Measurements from ENCODE around the gene CHRNA10. TPM values are rescaled to one million over a fixed set of nuclear protein-coding genes. Genes with fewer than 3 reads are reported as not detected.

Gene CHRNA10
- total and polyA plus RNA-seq, 4 donors: 0.10 to 1.7 (median 0.36) TPM

GRCh38 chr11:3641701-3642070 lies 29.5 kb downstream of the CHRNA10 start, which contains the start of gene ART5:
ART5 (minus strand) TSS chr11:3641992; CDS start chr11:3641862, 130 bp downstream.
- DNase-seq (ENCODE audit: low spot score): no peak
- H3K4me1 ChIP-seq (ENCODE audit: control insufficient read depth in 4 of 4, insufficient read depth in 4 of 4, low read length in 3 of 4): peaks cover 6 to 20% (median 9%) of the 10 kb centered on the region in 4 donors
- peak within 1 kb of the TSS in 1 of 2 donors; percentile 68 for H3K9ac ChIP-seq (ENCODE audit: low read depth in 1 of 2, low read length in 2 of 2)
- no peaks in the 10 kb centered on the region for H3K36me3 ChIP-seq (ENCODE audit: control insufficient read depth in 4 of 4, insufficient read depth in 3 of 4, low read depth in 1 of 4, low read length in 3 of 4)
- H3K27me3 ChIP-seq (ENCODE audit: control insufficient read depth in 4 of 4, insufficient read depth in 4 of 4, low read length in 3 of 4): no peaks in the 10 kb centered on the region
- H3K9me3 ChIP-seq (ENCODE audit: control insufficient read depth in 4 of 4, low read length in 3 of 4): no peaks in the 10 kb centered on the region
- H3K4me3 ChIP-seq (ENCODE audit: low read depth in 1 of 3, low read length in 3 of 3): peak within 1 kb of the TSS; percentile 49 to 62 (median 55)
- H3K27ac ChIP-seq (ENCODE audit: low read depth in 1 of 2, low read length in 2 of 2): no peak within 1 kb of the TSS
- WGBS: 34% methylated on average over 21 of the region's 21 CpGs
- TF ChIP-seq ATF3 (IDR thresholded peaks at IDR 0.05): no peak
- TF ChIP-seq RAD21 (IDR thresholded peaks at IDR 0.05): no peak
- no peak for TF ChIP-seq YY1 (IDR thresholded peaks at IDR 0.05)
- no peak for TF ChIP-seq ZBTB33 (IDR thresholded peaks at IDR 0.05)
- no peak for TF ChIP-seq GABPA (IDR thresholded peaks at IDR 0.05 in 1 of 2, conservative IDR thresholded peaks at IDR 0.05 in 1 of 2)

- H3K4me3 ChIP-seq (ENCODE audit: low read depth in 1 of 3, low read length in 3 of 3): no peak overlapping the region
- no peak overlapping the region for H3K9ac ChIP-seq (ENCODE audit: low read depth in 1 of 2, low read length in 2 of 2)
- H3K27ac ChIP-seq (ENCODE audit: low read depth in 1 of 2, low read length in 2 of 2): no peak overlapping the region
- H3K4me1 ChIP-seq (ENCODE audit: control insufficient read depth in 4 of 4, insufficient read depth in 4 of 4, low read length in 3 of 4): peaks cover 6 to 20% (median 9%) of the 10 kb centered on the region in 4 donors
- H3K9me3 ChIP-seq (ENCODE audit: control insufficient read depth in 4 of 4, low read length in 3 of 4): no peaks in the 10 kb centered on the region
- WGBS: 62% methylated on average over 8 of the region's 8 CpGs
- no peaks in the 10 kb centered on the region for H3K36me3 ChIP-seq (ENCODE audit: control insufficient read depth in 4 of 4, insufficient read depth in 3 of 4, low read depth in 1 of 4, low read length in 3 of 4)
- TF ChIP-seq HNF4A (conservative IDR thresholded peaks at IDR 0.05) (no peak), MAX (IDR thresholded peaks at IDR 0.05) (no peak), RAD21 (IDR thresholded peaks at IDR 0.05) (no peak), SP1 (IDR thresholded peaks at IDR 0.05) (no peak), JUND (IDR thresholded peaks at IDR 0.05) (no peak), TAF1 (conservative IDR thresholded peaks at IDR 0.05) (no peak)
- no peaks in the 10 kb centered on the region for H3K27me3 ChIP-seq (ENCODE audit: control insufficient read depth in 4 of 4, insufficient read depth in 4 of 4, low read length in 3 of 4)
- peak; percentile 29 for DNase-seq (ENCODE audit: low spot score)
Observed at GRCh38 chr11:3641191-3641590, 30.0 kb downstream of the CHRNA10 start.

- Histone ChIP-seq H3K27me3 (ENCODE audit: control insufficient read depth in 4 of 4, insufficient read depth in 4 of 4, low read length in 3 of 4) (no peaks in the 10 kb centered on the region), H3K4me1 (ENCODE audit: control insufficient read depth in 4 of 4, insufficient read depth in 4 of 4, low read length in 3 of 4) (peaks cover 6 to 19% (median 9%) of the 10 kb centered on the region in 4 donors), H3K36me3 (ENCODE audit: control insufficient read depth in 4 of 4, insufficient read depth in 3 of 4, low read depth in 1 of 4, low read length in 3 of 4) (no peaks in the 10 kb centered on the region), H3K4me3 (ENCODE audit: low read depth in 1 of 3, low read length in 3 of 3) (no peak overlapping the region), H3K9ac (ENCODE audit: low read depth in 1 of 2, low read length in 2 of 2) (no peak overlapping the region), H3K9me3 (ENCODE audit: control insufficient read depth in 4 of 4, low read length in 3 of 4) (no peaks in the 10 kb centered on the region), H3K27ac (ENCODE audit: low read depth in 1 of 2, low read length in 2 of 2) (no peak overlapping the region)
- 97% methylated on average over 14 of the region's 14 CpGs for WGBS
- no peak for TF ChIP-seq MAX (IDR thresholded peaks at IDR 0.05)
- TF ChIP-seq EGR1 (IDR thresholded peaks at IDR 0.05; ENCODE audit: low read depth in 2 of 2): no peak
- TF ChIP-seq HNF4G (IDR thresholded peaks at IDR 0.05): no peak
- no peak for TF ChIP-seq ZBTB33 (IDR thresholded peaks at IDR 0.05)
- TF ChIP-seq CTCF (IDR thresholded peaks at IDR 0.05; ENCODE audit: low read depth, low read length, missing input control): no peak
- no peak for TF ChIP-seq GABPA (IDR thresholded peaks at IDR 0.05 in 1 of 2, conservative IDR thresholded peaks at IDR 0.05 in 1 of 2)
- TF ChIP-seq FOXA2 (IDR thresholded peaks at IDR 0.05): no peak
- no peak for TF ChIP-seq NR2F2 (IDR thresholded peaks at IDR 0.05)
- no peak for TF ChIP-seq SP1 (IDR thresholded peaks at IDR 0.05)
- TF ChIP-seq ATF3 (IDR thresholded peaks at IDR 0.05): no peak
- no peak for TF ChIP-seq TAF1 (conservative IDR thresholded peaks at IDR 0.05)
- no peak for TF ChIP-seq FOXA1 (IDR thresholded peaks at IDR 0.05)
- no peak for TF ChIP-seq JUND (IDR thresholded peaks at IDR 0.05)
- TF ChIP-seq RAD21 (IDR thresholded peaks at IDR 0.05): no peak
- DNase-seq (ENCODE audit: low spot score): no peak
Observed at GRCh38 chr11:3639841-3640240, 31.3 kb downstream of the CHRNA10 start.

Measured in liver (tissue), 9 donors.